Measurements from ENCODE around the gene TIMP3. TPM values are rescaled to one million over a fixed set of nuclear protein-coding genes. Genes with fewer than 3 reads are reported as not detected.

TIMP3 gene
- polyA plus RNA-seq, 3 donors: not detected

GRCh38 chr22:32836280-32837123, 35.0 kb downstream of the TIMP3 start:
- Histone ChIP-seq H3K36me3 (replicated peaks in 1 of 2; ENCODE audit: control insufficient read depth in 1 of 2, insufficient read depth in 2 of 2, low read length in 2 of 2) (no peaks in the 10 kb centered on the region), H3K4me1 (ENCODE audit: control insufficient read depth in 1 of 2, insufficient read depth in 2 of 2, low read length in 2 of 2) (no peaks in the 10 kb centered on the region), H3K9ac (ENCODE audit: insufficient read depth, low read length, poor library complexity, severe bottlenecking) (no peak overlapping the region), H3K27ac (ENCODE audit: low read depth in 1 of 2, low read length in 2 of 2) (no peak overlapping the region), H3K4me3 (replicated peaks in 1 of 3; ENCODE audit: low read depth in 2 of 3, low read length in 3 of 3) (no peak overlapping the region), H3K27me3 (ENCODE audit: control insufficient read depth in 2 of 2, insufficient read depth in 2 of 2, low read length in 2 of 2) (no peaks in the 10 kb centered on the region), H3K9me3 (replicated peaks in 1 of 2; ENCODE audit: control insufficient read depth in 1 of 2, insufficient read depth in 1 of 2, low read length in 2 of 2) (no peaks in the 10 kb centered on the region), H2AFZ (ENCODE audit: insufficient read depth, low read depth, low read length, poor library complexity, severe bottlenecking) (no peak overlapping the region), H3K4me2 (replicated peaks; ENCODE audit: extremely low read depth, low read length, poor library complexity, severe bottlenecking) (no peak overlapping the region), H4K20me1 (ENCODE audit: insufficient read depth, low read length) (no peaks in the 10 kb centered on the region), H3K79me2 (ENCODE audit: insufficient read depth, low read length) (no peaks in the 10 kb centered on the region)
- Mint-ChIP-seq H3K4me1 (no peaks in the 10 kb centered on the region), H3K27ac (no peak overlapping the region), H3K36me3 (no peaks in the 10 kb centered on the region), H3K27me3 (ENCODE audit: low read depth in 3 of 3) (peaks cover 2 to 7% (median 3%) of the 10 kb centered on the region in 3 donors), H3K9me3 (peaks cover 0 to 3% (median 0%) of the 10 kb centered on the region in 7 donors), H3K4me3 (no peak overlapping the region)
- DNase-seq: peak in 1 of 3 donors; percentile 3
- intact Hi-C loops (cut with micrococcal nuclease): no loop called here
- WGBS (ENCODE audit: insufficient coverage): 100% methylated on average over 2 of the region's 7 CpGs
- peak; percentile 70 for TF ChIP-seq CTCF (IDR thresholded peaks at IDR 0.05)

- Histone ChIP-seq H3K9me3 (replicated peaks in 1 of 2; ENCODE audit: control insufficient read depth in 1 of 2, insufficient read depth in 1 of 2, low read length in 2 of 2) (no peaks in the 10 kb centered on the region), H3K4me3 (replicated peaks in 1 of 3; ENCODE audit: low read depth in 2 of 3, low read length in 3 of 3) (no peak overlapping the region), H3K4me2 (replicated peaks; ENCODE audit: extremely low read depth, low read length, poor library complexity, severe bottlenecking) (no peak overlapping the region), H2AFZ (ENCODE audit: insufficient read depth, low read depth, low read length, poor library complexity, severe bottlenecking) (no peak overlapping the region), H3K27me3 (ENCODE audit: control insufficient read depth in 2 of 2, insufficient read depth in 2 of 2, low read length in 2 of 2) (no peaks in the 10 kb centered on the region), H4K20me1 (ENCODE audit: insufficient read depth, low read length) (no peaks in the 10 kb centered on the region), H3K79me2 (ENCODE audit: insufficient read depth, low read length) (no peaks in the 10 kb centered on the region), H3K27ac (ENCODE audit: low read depth in 1 of 2, low read length in 2 of 2) (no peak overlapping the region), H3K9ac (ENCODE audit: insufficient read depth, low read length, poor library complexity, severe bottlenecking) (no peak overlapping the region), H3K36me3 (replicated peaks in 1 of 2; ENCODE audit: control insufficient read depth in 1 of 2, insufficient read depth in 2 of 2, low read length in 2 of 2) (no peaks in the 10 kb centered on the region), H3K4me1 (ENCODE audit: control insufficient read depth in 1 of 2, insufficient read depth in 2 of 2, low read length in 2 of 2) (no peaks in the 10 kb centered on the region)
- intact Hi-C loops (cut with micrococcal nuclease): no loop called here
- no peak for TF ChIP-seq CTCF (IDR thresholded peaks at IDR 0.05)
- H3K9me3 Mint-ChIP-seq: peaks cover 0 to 3% (median 0%) of the 10 kb centered on the region in 7 donors
- WGBS (ENCODE audit: insufficient coverage): 98% methylated on average over 6 of the region's 9 CpGs
- no peaks in the 10 kb centered on the region for H3K36me3 Mint-ChIP-seq
- H3K27ac Mint-ChIP-seq: no peak overlapping the region
- H3K27me3 Mint-ChIP-seq (ENCODE audit: low read depth in 3 of 3): peaks cover 3 to 7% (median 6%) of the 10 kb centered on the region in 3 donors
- no peak for DNase-seq
- H3K4me3 Mint-ChIP-seq: no peak overlapping the region
- H3K4me1 Mint-ChIP-seq: no peaks in the 10 kb centered on the region
Observed at GRCh38 chr22:32837142-32837541, 35.6 kb downstream of the TIMP3 start.
